H9 (cell line): ENCODE measurements around the gene KRT12. TPM values are rescaled to one million over a fixed set of nuclear protein-coding genes. Genes with fewer than 3 reads are reported as not detected.

ENCODE experiments used
- DNase-seq: peaks from one replicate; pipeline ENCODE4 v3.0.0-alpha.2; 2017
- H2AFZ ChIP-seq: one replicate; pipeline ENCODE4 v1.6.1; 2013; ENCODE audit warnings: mild to moderate bottlenecking, low read length, control low read depth, moderate library complexity
- H2AK5ac ChIP-seq: 2 replicates; pipeline ENCODE4 v1.6.1; 2013; ENCODE audit warnings: low read length, control low read depth, mixed read lengths; ENCODE audit not compliant: insufficient read length
- H2BK120ac ChIP-seq: one replicate; pipeline ENCODE4 v1.6.1; 2013; ENCODE audit warnings: low read depth, mild to moderate bottlenecking, low read length, control low read depth, inconsistent platforms; ENCODE audit not compliant: poor library complexity, severe bottlenecking
- H2BK12ac ChIP-seq: 2 replicates; pipeline ENCODE4 v1.6.1; 2013; ENCODE audit warnings: low read length, control low read depth, mixed read lengths, low read depth; ENCODE audit not compliant: insufficient read length
- H2BK15ac ChIP-seq: 2 replicates; pipeline ENCODE4 v1.6.1; 2013; ENCODE audit warnings: low read depth, low read length, control low read depth
- H2BK20ac ChIP-seq: one replicate; pipeline ENCODE4 v1.6.1; 2013; ENCODE audit warnings: low read depth, mild to moderate bottlenecking, low read length, control low read depth, inconsistent platforms; ENCODE audit not compliant: poor library complexity, severe bottlenecking
- H2BK5ac ChIP-seq: 2 replicates; pipeline ENCODE4 v1.6.1; 2013; ENCODE audit warnings: low read length, control low read depth, mixed read lengths; ENCODE audit not compliant: insufficient read length
- H3K14ac ChIP-seq: 2 replicates; pipeline ENCODE4 v1.6.1; 2013; ENCODE audit warnings: low read length, control low read depth; ENCODE audit not compliant: insufficient read depth
- H3K18ac ChIP-seq: 2 replicates; pipeline ENCODE4 v1.6.1; 2013; ENCODE audit warnings: low read depth, mild to moderate bottlenecking, mixed read lengths, low read length, control low read depth; ENCODE audit not compliant: insufficient read length
- H3K23ac ChIP-seq: 2 replicates; pipeline ENCODE4 v1.6.1; 2013; ENCODE audit warnings: low read length, control low read depth, mixed read lengths, low read depth; ENCODE audit not compliant: insufficient read length
- H3K23me2 ChIP-seq: 2 replicates; pipeline ENCODE4 v1.6.1; 2013; ENCODE audit warnings: low read depth, mild to moderate bottlenecking, mixed read lengths, low read length, control low read depth; ENCODE audit not compliant: insufficient read length, poor library complexity, severe bottlenecking
- H3K27ac ChIP-seq: 2 replicates; pipeline ENCODE4 v1.5.1; 2013; ENCODE audit warnings: low read length, control low read depth, mixed read lengths, low read depth; ENCODE audit not compliant: insufficient read length
- H3K27me3 ChIP-seq: 2 replicates; pipeline ENCODE4 v1.6.1; 2013; ENCODE audit warnings: low read length, control low read depth, inconsistent platforms; ENCODE audit not compliant: insufficient read depth
- H3K4ac ChIP-seq: 2 replicates; pipeline ENCODE4 v1.6.1; 2013; ENCODE audit warnings: low read depth, mild to moderate bottlenecking, control low read depth, inconsistent platforms, low read length, moderate library complexity
- H3K4me1 ChIP-seq: 2 replicates; pipeline ENCODE4 v1.6.1; 2013; ENCODE audit warnings: low read length, control low read depth, inconsistent platforms; ENCODE audit not compliant: insufficient read depth
- H3K4me2 ChIP-seq: 2 replicates; pipeline ENCODE4 v1.6.1; 2013; ENCODE audit warnings: low read length, control low read depth, mixed read lengths; ENCODE audit not compliant: insufficient read length, insufficient read depth
- H3K56ac ChIP-seq: 2 replicates; pipeline ENCODE4 v1.6.1; 2013; ENCODE audit warnings: low read depth, mild to moderate bottlenecking, mixed read lengths, low read length, control low read depth; ENCODE audit not compliant: insufficient read length
- H3K79me1 ChIP-seq: 2 replicates; pipeline ENCODE4 v1.6.1; 2013; ENCODE audit warnings: low read depth, mild to moderate bottlenecking, moderate library complexity, low read length, control low read depth, inconsistent platforms; ENCODE audit not compliant: insufficient read depth, poor library complexity, severe bottlenecking
- H3K79me2 ChIP-seq: 2 replicates; pipeline ENCODE4 v1.6.1; 2013; ENCODE audit warnings: low read length, control low read depth, inconsistent platforms; ENCODE audit not compliant: insufficient read depth
- H3K9ac ChIP-seq: 2 replicates; pipeline ENCODE4 v1.6.1; 2013; ENCODE audit warnings: low read length, control low read depth, mixed read lengths; ENCODE audit not compliant: insufficient read length; ENCODE audit errors: extremely low read depth
- H3K9me3 ChIP-seq: one replicate; pipeline ENCODE4 v1.6.1; 2013; ENCODE audit warnings: low read depth, low read length, inconsistent platforms; ENCODE audit not compliant: control insufficient read depth
- H3T11ph ChIP-seq: one replicate; pipeline ENCODE4 v1.6.1; 2013; ENCODE audit warnings: mild to moderate bottlenecking, low read length, control low read depth, inconsistent platforms
- H4K20me1 ChIP-seq: one replicate; pipeline ENCODE4 v1.6.1; 2013; ENCODE audit not compliant: control insufficient read depth, insufficient read length, insufficient read depth
- H4K5ac ChIP-seq: 2 replicates; pipeline ENCODE4 v1.6.1; 2013; ENCODE audit warnings: low read depth, mild to moderate bottlenecking, mixed read lengths, low read length, control low read depth; ENCODE audit not compliant: insufficient read length
- H4K8ac ChIP-seq: replicated peaks from 2 replicates; pipeline ENCODE4 v1.6.1; 2013; ENCODE audit warnings: low read length, control low read depth, mixed read lengths, low read depth; ENCODE audit not compliant: insufficient read length
- H4K91ac ChIP-seq: 2 replicates; pipeline ENCODE4 v1.6.1; 2013; ENCODE audit warnings: low read depth, mild to moderate bottlenecking, moderate library complexity, mixed read lengths, low read length, control low read depth; ENCODE audit not compliant: insufficient read length
- H3K27ac Mint-ChIP-seq, 3 experiments: 2 replicates in 2 of 3; 3 replicates in 1 of 3; pipeline ENCODE4 v1.8.0; 2020 to 2021; ENCODE audit warnings: mixed read lengths in 3 of 3, mild to moderate bottlenecking in 1 of 3, moderate library complexity in 1 of 3
- H3K27me3 Mint-ChIP-seq: 2 replicates; pipeline ENCODE4 v1.8.0; 2021; ENCODE audit warnings: low read depth, mild to moderate bottlenecking, moderate library complexity, mixed read lengths
- H3K36me3 Mint-ChIP-seq, 3 experiments: 2 replicates in 2 of 3; 3 replicates in 1 of 3; pipeline ENCODE4 v1.8.0; 2020 to 2021; ENCODE audit warnings: low read depth in 3 of 3, mixed read lengths in 3 of 3; ENCODE audit not compliant: insufficient read depth in 1 of 3
- H3K4me1 Mint-ChIP-seq, 2 experiments: 2 replicates each; pipeline ENCODE4 v1.8.0; 2020; ENCODE audit warnings: mixed read lengths in 2 of 2
- H3K4me3 Mint-ChIP-seq, 2 experiments: 2 replicates in 1 of 2; 3 replicates in 1 of 2; pipeline ENCODE4 v1.8.0; 2020 to 2021; ENCODE audit warnings: mild to moderate bottlenecking in 2 of 2, mixed read lengths in 2 of 2, moderate library complexity in 1 of 2
- H3K9me3 Mint-ChIP-seq, 2 experiments: 2 replicates in 1 of 2; 3 replicates in 1 of 2; pipeline ENCODE4 v1.8.0; 2020; ENCODE audit warnings: mild to moderate bottlenecking in 2 of 2, mixed read lengths in 2 of 2, moderate library complexity in 1 of 2
- CTCF ChIP-seq: fragments of 200-600 bp; sonication (generic); conservative IDR thresholded peaks from 3 replicates; pipeline ENCODE4 v1.8.0; 2021; ENCODE audit warnings: antibody characterized with exemption, mild to moderate bottlenecking
- WGBS: extraction: QIAGEN DNeasy Blood & Tissue Kit; methylation state at CpG from one replicate; pipeline ENCODE4 v1.1.7; 2013; ENCODE audit warnings: missing lambda C conversion rate, low lambda C conversion rate, mixed read lengths; ENCODE audit not compliant: insufficient read length; ENCODE audit errors: extremely low coverage; 5-methylcytosine and 5-hydroxymethylcytosine counted together
- total RNA-seq: library from RNA; stranded (reverse); gene quantifications from 2 replicates; pipeline ENCODE4 v1.2.1, GENCODE V29; 2021

Gene KRT12
- total RNA-seq, 1 experiment from 2014 or later, result not detected

GRCh38 chr17:40843242-40843641 lies 23.8 kb downstream of the KRT12 start:
- Histone ChIP-seq H2AFZ (no peak overlapping the region), H3T11ph (no peak overlapping the region), H2BK120ac (no peak overlapping the region), H3K4me2 (no peak overlapping the region), H2AK5ac (no peak overlapping the region), H3K4ac (no peak overlapping the region), H3K56ac (no peak overlapping the region), H3K79me2 (no peaks in the 10 kb centered on the region), H2BK15ac (no peak overlapping the region), H3K79me1 (no peaks in the 10 kb centered on the region), H2BK5ac (no peak overlapping the region), H2BK20ac (no peak overlapping the region), H4K8ac (no peak overlapping the region), H3K4me1 (no peaks in the 10 kb centered on the region), H4K20me1 (no peaks in the 10 kb centered on the region), H3K23me2 (no peaks in the 10 kb centered on the region), H3K9me3 (no peaks in the 10 kb centered on the region), H3K23ac (no peak overlapping the region), H2BK12ac (no peak overlapping the region), H3K18ac (no peak overlapping the region), H4K5ac (no peak overlapping the region), H3K27ac (no peak overlapping the region), H3K9ac (no peak overlapping the region), H3K27me3 (no peaks in the 10 kb centered on the region; the same call in 1 of the 2 replicates), H3K14ac (no peak overlapping the region), H4K91ac (no peak overlapping the region)
- Mint-ChIP-seq H3K27me3 (peaks cover 96% of the 10 kb centered on the region), H3K27ac (no peak overlapping the region), H3K4me1 (peaks cover 4% of the 10 kb centered on the region in 2 experiments), H3K9me3 (no peaks in the 10 kb centered on the region), H3K4me3 (no peak overlapping the region), H3K36me3 (no peaks in the 10 kb centered on the region)
- DNase-seq, result no peak
- no CpG with 5 or more reads among the region's 3 CpGs for WGBS
- TF ChIP-seq CTCF, result no peak
